Lung (tissue), 12 donors: ENCODE results near the gene NTRK3. TPM values are rescaled to one million over a fixed set of nuclear protein-coding genes. Genes with fewer than 3 reads are reported as not detected.

ENCODE experiments used
- ATAC-seq: fragments of 200-7000 bp; cut with Tn5 transposase; one replicate; pipeline ENCODE4 v1.9.1; 2020; ENCODE audit warnings: moderate number of reproducible peaks; ENCODE audit not compliant: insufficient read depth, low FRiP score
- DNase-seq, 3 donors: peaks; one replicate each; pipeline ENCODE4 v3.0.0-alpha.2; 2013 to 2017
- H3K27ac ChIP-seq, 2 donors: one replicate each; pipeline ENCODE4 v1.5.1; 2013; ENCODE audit warnings: mild to moderate bottlenecking in 2 of 2, moderate library complexity in 2 of 2, control low read depth in 1 of 2, inconsistent platforms in 1 of 2, low read depth in 1 of 2, low read length in 1 of 2
- H3K27me3 ChIP-seq, 3 donors: one replicate each; pipeline ENCODE4 v1.5.1; 2013; ENCODE audit warnings: low read length in 2 of 3; ENCODE audit not compliant: control insufficient read depth in 3 of 3, insufficient read depth in 3 of 3
- H3K36me3 ChIP-seq, 4 donors: one replicate each; pipeline ENCODE4 v1.5.1; 2013; ENCODE audit warnings: low read length in 4 of 4, mild to moderate bottlenecking in 1 of 4, moderate library complexity in 1 of 4; ENCODE audit not compliant: control insufficient read depth in 4 of 4, insufficient read depth in 4 of 4
- H3K4me1 ChIP-seq, 5 donors: one replicate each; pipeline ENCODE4 v1.5.1; 2013; ENCODE audit warnings: low read length in 5 of 5, mild to moderate bottlenecking in 2 of 5, moderate library complexity in 1 of 5; ENCODE audit not compliant: control insufficient read depth in 5 of 5, insufficient read depth in 5 of 5
- H3K4me3 ChIP-seq: one replicate; pipeline ENCODE4 v1.5.1; 2013; ENCODE audit warnings: mild to moderate bottlenecking, control low read depth, moderate library complexity
- H3K9ac ChIP-seq, 2 donors: one replicate each; pipeline ENCODE4 v1.5.1; 2013; ENCODE audit warnings: low read length in 2 of 2, control low read depth in 1 of 2; ENCODE audit not compliant: insufficient read depth in 1 of 2
- H3K9me3 ChIP-seq, 4 donors: one replicate each; pipeline ENCODE4 v1.5.1; 2013; ENCODE audit warnings: low read length in 3 of 4, mild to moderate bottlenecking in 1 of 4, moderate library complexity in 1 of 4; ENCODE audit not compliant: control insufficient read depth in 4 of 4, insufficient read depth in 3 of 4
- WGBS, 2 donors: extraction: QIAGEN DNeasy Blood & Tissue Kit; methylation state at CpG; one replicate each; pipeline ENCODE4 v1.1.7; 2013; 5-methylcytosine and 5-hydroxymethylcytosine counted together
- polyA plus RNA-seq, 2 donors: library from polyadenylated mRNA; stranded (reverse); fragments of 200-250 nt; gene quantifications; one replicate each; pipeline ENCODE4 v1.2.1, GENCODE V29; 2013
- total RNA-seq, 2 donors: library from RNA; depleted of rRNA in 1 of 2; stranded (reverse); fragments of >200 nt in 1 of 2; gene quantifications; one replicate each; pipeline ENCODE4 v1.2.1, GENCODE V29; 2014 to 2021
- TF ChIP-seq, protein P1 (sequence below): IDR thresholded peaks from 2 replicates; pipeline ENCODE4 v1.5.1; 2012; ENCODE audit warnings: mild to moderate bottlenecking; ENCODE audit errors: control extremely low read depth, extremely low read depth
- donor health status: control.
- donor health status: control.
- donor health status: Bipolar disorder and iron deficiency.
- donor health status: healthy.
- donor health status: DM: yes; HTN: yes; CAD: no.

The NTRK3 gene
- total and polyA plus RNA-seq, 4 donors: 0.44 to 11.0 (median 4.2) TPM

- H3K4me1 ChIP-seq: peaks cover 0 to 1% (median 0%) of the 10 kb centered on the region in 5 donors
Observed at GRCh38 chr15:88121968-88122530, 134.5 kb downstream of the NTRK3 start.

GRCh38 chr15:88120026-88120425 lies 136.5 kb downstream of the NTRK3 start:
- TF ChIP-seq, protein P1, sequence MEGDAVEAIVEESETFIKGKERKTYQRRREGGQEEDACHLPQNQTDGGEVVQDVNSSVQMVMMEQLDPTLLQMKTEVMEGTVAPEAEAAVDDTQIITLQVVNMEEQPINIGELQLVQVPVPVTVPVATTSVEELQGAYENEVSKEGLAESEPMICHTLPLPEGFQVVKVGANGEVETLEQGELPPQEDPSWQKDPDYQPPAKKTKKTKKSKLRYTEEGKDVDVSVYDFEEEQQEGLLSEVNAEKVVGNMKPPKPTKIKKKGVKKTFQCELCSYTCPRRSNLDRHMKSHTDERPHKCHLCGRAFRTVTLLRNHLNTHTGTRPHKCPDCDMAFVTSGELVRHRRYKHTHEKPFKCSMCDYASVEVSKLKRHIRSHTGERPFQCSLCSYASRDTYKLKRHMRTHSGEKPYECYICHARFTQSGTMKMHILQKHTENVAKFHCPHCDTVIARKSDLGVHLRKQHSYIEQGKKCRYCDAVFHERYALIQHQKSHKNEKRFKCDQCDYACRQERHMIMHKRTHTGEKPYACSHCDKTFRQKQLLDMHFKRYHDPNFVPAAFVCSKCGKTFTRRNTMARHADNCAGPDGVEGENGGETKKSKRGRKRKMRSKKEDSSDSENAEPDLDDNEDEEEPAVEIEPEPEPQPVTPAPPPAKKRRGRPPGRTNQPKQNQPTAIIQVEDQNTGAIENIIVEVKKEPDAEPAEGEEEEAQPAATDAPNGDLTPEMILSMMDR: no peak
- ATAC-seq (no peak), DNase-seq (no peak)
- Histone ChIP-seq H3K4me1 (peaks cover 0 to 7% (median 4%) of the 10 kb centered on the region in 5 donors), H3K4me3 (no peak overlapping the region), H3K27me3 (no peaks in the 10 kb centered on the region), H3K9ac (no peak overlapping the region), H3K9me3 (no peaks in the 10 kb centered on the region), H3K36me3 (no peaks in the 10 kb centered on the region), H3K27ac (no peak overlapping the region)
- 77 to 89% methylated on average over 3 of the region's 3 CpGs for WGBS, 2 donors

More at GRCh38 chr15:88121968-88122530, 134.5 kb downstream of the NTRK3 start:
- Histone ChIP-seq H3K27me3 (no peaks in the 10 kb centered on the region), H3K9ac (no peak overlapping the region), H3K9me3 (no peaks in the 10 kb centered on the region), H3K27ac (no peak overlapping the region), H3K4me3 (no peak overlapping the region), H3K36me3 (no peaks in the 10 kb centered on the region)
- DNase-seq (no peak), ATAC-seq (no peak)
- 86 to 91% methylated on average over 2 of the region's 2 CpGs for WGBS, 2 donors
- TF ChIP-seq, protein P1: no peak

DNA sequence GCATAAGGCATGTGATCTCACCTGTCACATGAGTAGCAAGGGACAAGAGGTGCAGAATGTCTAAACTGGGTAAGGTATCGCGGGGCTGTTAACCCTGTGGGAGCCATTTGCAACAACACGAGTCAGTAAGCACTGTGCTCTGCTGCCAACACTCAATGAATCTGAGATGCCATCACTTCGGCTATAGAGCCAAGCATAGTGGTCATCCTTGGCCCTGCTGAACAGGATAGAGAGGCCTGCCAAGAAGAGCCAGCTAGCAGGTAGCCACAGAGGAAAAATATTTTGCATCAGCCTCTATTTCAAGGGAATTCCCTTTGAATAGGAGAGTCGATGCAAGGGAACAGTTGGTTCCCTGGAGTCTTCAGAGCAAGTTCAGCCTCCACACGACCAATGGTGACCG lies 137.8 kb downstream of the NTRK3 start:
- H3K27me3 ChIP-seq: no peaks in the 10 kb centered on the region
- H3K9ac ChIP-seq: no peak overlapping the region
- TF ChIP-seq, protein P1: no peak
- no peaks in the 10 kb centered on the region for H3K36me3 ChIP-seq
- no peak overlapping the region for H3K4me3 ChIP-seq
- no peaks in the 10 kb centered on the region for H3K9me3 ChIP-seq
- 81 to 91% methylated on average over 7 of the region's 7 CpGs for WGBS, 2 donors
- H3K4me1 ChIP-seq: peaks cover 0 to 15% (median 4%) of the 10 kb centered on the region in 5 donors
- DNase-seq: no peak
- no peak for ATAC-seq
- H3K27ac ChIP-seq: no peak overlapping the region

DNA sequence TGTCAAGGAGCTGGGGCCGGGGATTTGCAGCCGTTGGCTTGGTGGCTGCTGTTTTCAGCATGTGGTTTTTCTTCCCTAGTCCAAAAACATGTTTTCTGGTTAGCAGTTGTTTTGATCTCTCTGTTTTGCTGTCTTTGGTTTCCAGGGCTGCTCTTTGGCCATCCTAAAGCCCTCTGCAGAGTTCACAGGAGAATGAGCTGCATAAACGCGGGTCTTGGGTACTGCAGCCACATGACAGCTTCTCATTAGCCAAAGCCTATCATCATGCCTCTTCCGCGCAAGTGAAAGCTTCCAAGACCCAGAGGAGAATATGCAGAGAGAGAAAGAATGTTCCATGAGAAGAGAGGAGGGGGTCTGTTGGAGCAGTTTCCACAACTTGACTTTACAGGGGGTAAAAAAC lies 138.5 kb downstream of the NTRK3 start:
- DNase-seq (no peak), ATAC-seq (no peak)
- 78 to 81% methylated on average over 6 of the region's 6 CpGs for WGBS, 2 donors
- Histone ChIP-seq H3K27me3 (no peaks in the 10 kb centered on the region), H3K9me3 (no peaks in the 10 kb centered on the region), H3K4me1 (peaks cover 0 to 16% (median 4%) of the 10 kb centered on the region in 5 donors), H3K36me3 (no peaks in the 10 kb centered on the region), H3K27ac (no peak overlapping the region), H3K9ac (no peak overlapping the region), H3K4me3 (no peak overlapping the region)
- TF ChIP-seq, protein P1: no peak
